Nucleus accumbens (tissue), 56 donors: Measurements from ENCODE around the gene HS2ST1.
"Not testable (repeated sequence)": the region's sequence is repeated elsewhere in the genome, so short reads cannot be mapped to it uniquely, and the experiment has no call there.

Source experiments
- DNase-seq, 56 donors: peaks; one replicate each; lab custom pipeline; 2025; lab: John Stamatoyannopoulos, UW

Gene HS2ST1

GRCh38 chr1:86924324-86924960 is 10.0 kb downstream of the HS2ST1 start:
- DNase-seq, result no peak

- DNase-seq, result no peak
These were observed 11.3 kb downstream of the HS2ST1 start for GRCh38 chr1:86925742-86926141.

- no peak for DNase-seq
These were observed 12.4 kb downstream of the HS2ST1 start for GRCh38 chr1:86926883-86927282.

GRCh38 chr1:86928819-86929218 is 14.4 kb downstream of the HS2ST1 start:
- DNase-seq, result no peak

GRCh38 chr1:86933051-86933450 is 18.6 kb downstream of the HS2ST1 start:
- DNase-seq, result no peak

- no peak for DNase-seq
These were observed 19.3 kb downstream of the HS2ST1 start for GRCh38 chr1:86933562-86934377.

- DNase-seq, result no peak
These were observed 24.0 kb downstream of the HS2ST1 start for GRCh38 chr1:86938450-86938849.

GRCh38 chr1:86938855-86939254 is 24.4 kb downstream of the HS2ST1 start:
- DNase-seq, result no peak

GRCh38 chr1:86939406-86939805 is 25.0 kb downstream of the HS2ST1 start:
- no peak for DNase-seq

- DNase-seq, result no peak
These were observed 26.2 kb downstream of the HS2ST1 start for GRCh38 chr1:86940599-86940998.

GRCh38 chr1:86942042-86942441 is 27.6 kb downstream of the HS2ST1 start:
- DNase-seq, result no peak

- no peak for DNase-seq
These were observed 28.3 kb downstream of the HS2ST1 start for GRCh38 chr1:86942743-86943142.

GRCh38 chr1:86948212-86948611 is 33.8 kb downstream of the HS2ST1 start:
- no peak for DNase-seq

- no peak for DNase-seq
These were observed 36.4 kb downstream of the HS2ST1 start for GRCh38 chr1:86950712-86951419.

GRCh38 chr1:86951430-86951829 is 37.0 kb downstream of the HS2ST1 start:
- no peak for DNase-seq

- no peak for DNase-seq
These were observed 38.7 kb downstream of the HS2ST1 start for GRCh38 chr1:86953167-86953566.

- no peak for DNase-seq
These were observed 41.2 kb downstream of the HS2ST1 start for GRCh38 chr1:86955678-86956077.

GRCh38 chr1:86956221-86956620 is 41.8 kb downstream of the HS2ST1 start:
- DNase-seq, result no peak

GRCh38 chr1:86957221-86957620 is 42.8 kb downstream of the HS2ST1 start:
- no peak for DNase-seq

GRCh38 chr1:86960548-86960947 is 46.1 kb downstream of the HS2ST1 start:
- DNase-seq, result no peak

- not testable (repeated sequence) for DNase-seq
These were observed 49.4 kb downstream of the HS2ST1 start for GRCh38 chr1:86963841-86964240.
